GM21526 (cell line): ENCODE results near the gene MRPL50.

Source experiments
- ATAC-seq: cut with Tn5 transposase; IDR thresholded peaks from one replicate; pipeline ENCODE4 v1.9.1; 2021; ENCODE audit warnings: moderate library complexity; ENCODE audit not compliant: unreplicated experiment, low FRiP score

MRPL50 gene

GRCh38 chr9:101398068-101398929 is at the start of gene MRPL50, which contains the start of gene ZNF189:
TSS of gene MRPL50 (minus strand) at chr9:101398618. CDS start at chr9:101398592, 26 bp downstream.
TSS of gene ZNF189 (plus strand) at chr9:101398851. CDS start at chr9:101399157, 306 bp downstream.
- peak; percentile 99 for ATAC-seq

- no peak for ATAC-seq
These were observed 48.3 kb upstream of the MRPL50 start for GRCh38 chr9:101446732-101447131.

GRCh38 chr9:101445353-101446029 is 47.1 kb upstream of the MRPL50 start:
- no peak for ATAC-seq

GRCh38 chr9:101443364-101443771 is 45.0 kb upstream of the MRPL50 start:
- no peak for ATAC-seq

- ATAC-seq: no peak
These were observed 44.3 kb upstream of the MRPL50 start for GRCh38 chr9:101442736-101443135.

GRCh38 chr9:101442318-101442717 is 43.9 kb upstream of the MRPL50 start:
- no peak for ATAC-seq

GRCh38 chr9:101440714-101441230 is 42.4 kb upstream of the MRPL50 start:
- no peak for ATAC-seq

GRCh38 chr9:101438523-101438922 is 40.1 kb upstream of the MRPL50 start:
- ATAC-seq: no peak

GRCh38 chr9:101437806-101438232 is 39.4 kb upstream of the MRPL50 start:
- ATAC-seq: no peak

- no peak for ATAC-seq
These were observed 37.2 kb upstream of the MRPL50 start, which contains the start of gene ALDOB for GRCh38 chr9:101435601-101436079. TSS of gene ALDOB (minus strand) at chr9:101435774. CDS start at chr9:101430887, 4,887 bp downstream.

- ATAC-seq: no peak
These were observed 36.6 kb upstream of the MRPL50 start for GRCh38 chr9:101434998-101435397.

GRCh38 chr9:101433229-101433628 is 34.8 kb upstream of the MRPL50 start:
- no peak for ATAC-seq

GRCh38 chr9:101432740-101433139 is 34.3 kb upstream of the MRPL50 start:
- no peak for ATAC-seq

- no peak for ATAC-seq
These were observed 33.8 kb upstream of the MRPL50 start for GRCh38 chr9:101432171-101432570.

- ATAC-seq: no peak
These were observed 31.3 kb upstream of the MRPL50 start for GRCh38 chr9:101429736-101430135.

- ATAC-seq: no peak
These were observed 30.5 kb upstream of the MRPL50 start for GRCh38 chr9:101428909-101429308.

- ATAC-seq: peak; percentile 64
These were observed 29.7 kb upstream of the MRPL50 start for GRCh38 chr9:101427957-101428655.

- no peak for ATAC-seq
These were observed 28.9 kb upstream of the MRPL50 start for GRCh38 chr9:101427358-101427757.

- ATAC-seq: no peak
These were observed 23.2 kb upstream of the MRPL50 start for GRCh38 chr9:101421653-101422065.

- ATAC-seq: no peak
These were observed 21.4 kb upstream of the MRPL50 start for GRCh38 chr9:101419863-101420262.
